ENCODE data around the gene GRM1. TPM values are rescaled to one million over a fixed set of nuclear protein-coding genes. Genes with fewer than 3 reads are reported as not detected.

GRM1 gene
- total and polyA plus RNA-seq, 2 donors (not counting 1 experiment from before 2014, with no cell fraction given) = not detected

GRCh38 chr6:146110990-146111389 is 82.1 kb downstream of the GRM1 start:
- H3K9ac ChIP-seq (ENCODE audit: low read length) = no peak overlapping the region
- TF ChIP-seq CTCF (IDR thresholded peaks at IDR 0.05) (no peak), EZH2 (IDR thresholded peaks at IDR 0.05; ENCODE audit: borderline replicate concordance, insufficient read depth, low read depth, low read length, poor library complexity, severe bottlenecking) (no peak)
- Mint-ChIP-seq H3K27ac (no peak overlapping the region), H3K4me3 (no peak overlapping the region), H3K9me3 (ENCODE audit: insufficient read depth) (no peaks in the 10 kb centered on the region), H3K27me3 (no peaks in the 10 kb centered on the region), H3K4me1 (no peaks in the 10 kb centered on the region)
- H3K4me2 ChIP-seq (replicated peaks; ENCODE audit: low read depth, low read length, poor library complexity, severe bottlenecking) = no peak overlapping the region
- intact Hi-C loops (cut with micrococcal nuclease) = no loop called here
- no peak overlapping the region for H3K4me3 ChIP-seq (ENCODE audit: control extremely low read depth in 1 of 5, extremely low read depth in 1 of 5, insufficient read depth in 1 of 5, low read depth in 2 of 5, low read length in 4 of 5)
- DNase-seq (no peak), ATAC-seq (ENCODE audit: low read depth) (no peak)
- H3K79me2 ChIP-seq (ENCODE audit: control insufficient read depth, insufficient read depth, low read length) = no peaks in the 10 kb centered on the region
- no peak overlapping the region for H2AFZ ChIP-seq (ENCODE audit: insufficient read depth, low read depth, low read length, poor library complexity, severe bottlenecking)
- WGBS (ENCODE audit: insufficient coverage) = no CpG with 5 or more reads among the region's 1 CpG
- H3K4me1 ChIP-seq (ENCODE audit: control insufficient read depth in 2 of 2, insufficient read depth in 2 of 2, low read length in 2 of 2) = no peaks in the 10 kb centered on the region
- H4K20me1 ChIP-seq (ENCODE audit: control insufficient read depth, insufficient read depth, low read length, poor library complexity, severe bottlenecking) = no peaks in the 10 kb centered on the region
- no peaks in the 10 kb centered on the region for H3K27me3 ChIP-seq (replicated peaks in 1 of 4; ENCODE audit: control extremely low read depth in 1 of 4, control insufficient read depth in 3 of 4, insufficient read depth in 4 of 4, low read length in 3 of 4)
- ChIA-PET POLR2A (no interaction called here), CTCF (no interaction called here)
- H3K36me3 ChIP-seq (replicated peaks in 1 of 2; ENCODE audit: control extremely low read depth in 1 of 2, control insufficient read depth in 1 of 2, extremely low read depth in 1 of 2, insufficient read depth in 2 of 2, low read length in 1 of 2) = no peaks in the 10 kb centered on the region
- H3K9me3 ChIP-seq (ENCODE audit: control extremely low read depth in 1 of 3, control insufficient read depth in 2 of 3, insufficient read depth in 1 of 3, low read length in 2 of 3) = peaks cover 0 to 6% (median 0%) of the 10 kb centered on the region in 3 donors
- no peak overlapping the region for H3K27ac ChIP-seq (ENCODE audit: low read length in 2 of 2)

- no peak overlapping the region for H3K4me2 ChIP-seq (replicated peaks; ENCODE audit: low read depth, low read length, poor library complexity, severe bottlenecking)
- H3K9me3 ChIP-seq (ENCODE audit: control extremely low read depth in 1 of 3, control insufficient read depth in 2 of 3, insufficient read depth in 1 of 3, low read length in 2 of 3) = peaks cover 0 to 6% (median 0%) of the 10 kb centered on the region in 3 donors
- Mint-ChIP-seq H3K9me3 (ENCODE audit: insufficient read depth) (no peaks in the 10 kb centered on the region), H3K27ac (no peak overlapping the region), H3K4me3 (no peak overlapping the region), H3K4me1 (no peaks in the 10 kb centered on the region), H3K27me3 (no peaks in the 10 kb centered on the region)
- no peak overlapping the region for H2AFZ ChIP-seq (ENCODE audit: insufficient read depth, low read depth, low read length, poor library complexity, severe bottlenecking)
- H3K36me3 ChIP-seq (replicated peaks in 1 of 2; ENCODE audit: control extremely low read depth in 1 of 2, control insufficient read depth in 1 of 2, extremely low read depth in 1 of 2, insufficient read depth in 2 of 2, low read length in 1 of 2) = no peaks in the 10 kb centered on the region
- H3K9ac ChIP-seq (ENCODE audit: low read length) = no peak overlapping the region
- H3K27me3 ChIP-seq (replicated peaks in 1 of 4; ENCODE audit: control extremely low read depth in 1 of 4, control insufficient read depth in 3 of 4, insufficient read depth in 4 of 4, low read length in 3 of 4) = no peaks in the 10 kb centered on the region
- H3K79me2 ChIP-seq (ENCODE audit: control insufficient read depth, insufficient read depth, low read length) = no peaks in the 10 kb centered on the region
- intact Hi-C loops (cut with micrococcal nuclease) = no loop called here
- CTCF ChIA-PET = no interaction called here
- no peak overlapping the region for H3K4me3 ChIP-seq (ENCODE audit: control extremely low read depth in 1 of 5, extremely low read depth in 1 of 5, insufficient read depth in 1 of 5, low read depth in 2 of 5, low read length in 4 of 5)
- no peak overlapping the region for H3K27ac ChIP-seq (ENCODE audit: low read length in 2 of 2)
- POLR2A ChIA-PET = no interaction called here
- ATAC-seq (ENCODE audit: low read depth) (no peak), DNase-seq (no peak)
- H3K4me1 ChIP-seq (ENCODE audit: control insufficient read depth in 2 of 2, insufficient read depth in 2 of 2, low read length in 2 of 2) = no peaks in the 10 kb centered on the region
- TF ChIP-seq EZH2 (IDR thresholded peaks at IDR 0.05; ENCODE audit: borderline replicate concordance, insufficient read depth, low read depth, low read length, poor library complexity, severe bottlenecking) (no peak), CTCF (IDR thresholded peaks at IDR 0.05) (no peak)
- H4K20me1 ChIP-seq (ENCODE audit: control insufficient read depth, insufficient read depth, low read length, poor library complexity, severe bottlenecking) = no peaks in the 10 kb centered on the region
These were observed 83.1 kb downstream of the GRM1 start for GRCh38 chr6:146111881-146112450.

Measured in B cell (primary cell).